ENCODE results near the gene OR10G2.

- TF ChIP-seq POLR2A (IDR thresholded peaks at IDR 0.05) (no peak), CTCF (IDR thresholded peaks at IDR 0.05) (no peak)
These were observed 3.7 kb downstream of the OR10G2 start for GRCh38 chr14:21631084-21631483.
